ENCODE data around the gene CYTH1.

The CYTH1 gene

GRCh38 chr17:78781893-78782304, at the start of gene CYTH1:
CYTH1 (minus strand) TSS chr17:78782273; CDS start chr17:78782223, 50 bp downstream.
- DNase-seq (ENCODE audit: low spot score), result no peak

GRCh38 chr17:78829477-78829876, 47.4 kb upstream of the CYTH1 start:
- DNase-seq (ENCODE audit: low spot score), result no peak

- DNase-seq (ENCODE audit: low spot score), result peak; percentile 48
These were observed 46.6 kb upstream of the CYTH1 start for GRCh38 chr17:78828470-78829185.

- DNase-seq (ENCODE audit: low spot score), result no peak
These were observed 44.9 kb upstream of the CYTH1 start for GRCh38 chr17:78826836-78827509.

- DNase-seq (ENCODE audit: low spot score), result no peak
These were observed 44.3 kb upstream of the CYTH1 start for GRCh38 chr17:78826421-78826820.

- DNase-seq (ENCODE audit: low spot score), result no peak
These were observed 43.6 kb upstream of the CYTH1 start for GRCh38 chr17:78825696-78826095.

- no peak for DNase-seq (ENCODE audit: low spot score)
These were observed 42.2 kb upstream of the CYTH1 start for GRCh38 chr17:78824240-78824639.

GRCh38 chr17:78823282-78824046, 41.4 kb upstream of the CYTH1 start:
- no peak for DNase-seq (ENCODE audit: low spot score)

GRCh38 chr17:78822552-78822951, 40.5 kb upstream of the CYTH1 start:
- DNase-seq (ENCODE audit: low spot score), result no peak

- DNase-seq (ENCODE audit: low spot score), result no peak
These were observed 39.9 kb upstream of the CYTH1 start for GRCh38 chr17:78821961-78822360.

- no peak for DNase-seq (ENCODE audit: low spot score)
These were observed 38.8 kb upstream of the CYTH1 start for GRCh38 chr17:78820841-78821240.

GRCh38 chr17:78819806-78820792, 38.0 kb upstream of the CYTH1 start:
- no peak for DNase-seq (ENCODE audit: low spot score)

- DNase-seq (ENCODE audit: low spot score), result no peak
These were observed 37.3 kb upstream of the CYTH1 start for GRCh38 chr17:78819402-78819801.

GRCh38 chr17:78818932-78819331, 36.9 kb upstream of the CYTH1 start:
- no peak for DNase-seq (ENCODE audit: low spot score)

GRCh38 chr17:78818152-78818846, 36.2 kb upstream of the CYTH1 start:
- DNase-seq (ENCODE audit: low spot score), result no peak

GRCh38 chr17:78817123-78817522, 35.0 kb upstream of the CYTH1 start:
- no peak for DNase-seq (ENCODE audit: low spot score)

GRCh38 chr17:78815696-78816095, 33.6 kb upstream of the CYTH1 start:
- DNase-seq (ENCODE audit: low spot score), result no peak

GRCh38 chr17:78812855-78813254, 30.8 kb upstream of the CYTH1 start:
- DNase-seq (ENCODE audit: low spot score), result no peak

- DNase-seq (ENCODE audit: low spot score), result no peak
These were observed 26.1 kb upstream of the CYTH1 start for GRCh38 chr17:78808163-78808562.

GRCh38 chr17:78806451-78806850, 24.4 kb upstream of the CYTH1 start:
- DNase-seq (ENCODE audit: low spot score), result no peak

GRCh38 chr17:78805301-78805700, 23.2 kb upstream of the CYTH1 start:
- DNase-seq (ENCODE audit: low spot score), result no peak
